Esophagus squamous epithelium (tissue), 5 donors: ENCODE measurements around the gene TCF12. TPM values are rescaled to one million over a fixed set of nuclear protein-coding genes. Genes with fewer than 3 reads are reported as not detected.

ENCODE experiments used
- DNase-seq: peaks from one replicate; lab custom pipeline; 2025; lab: John Stamatoyannopoulos, UW
- H3K27ac ChIP-seq, 4 donors: fragments of 200-600 bp; sonication (generic); one replicate each; pipeline ENCODE4 v1.5.1; 2016 to 2019; ENCODE audit warnings: mild to moderate bottlenecking in 1 of 4
- H3K27me3 ChIP-seq, 4 donors: fragments of 200-600 bp; sonication (generic); 1 replicate in 3 of 4; 2 replicates in 1 of 4; pipeline versions ENCODE4 v1.5.1 to v1.6.0; 2017 to 2021; ENCODE audit warnings: antibody characterized with exemption in 1 of 4
- H3K36me3 ChIP-seq, 3 donors: fragments of 200-600 bp; sonication (generic); one replicate each; pipeline ENCODE4 v1.5.1; 2016 to 2019
- H3K4me1 ChIP-seq, 3 donors: fragments of 200-600 bp; sonication (generic); one replicate each; pipeline ENCODE4 v1.5.1; 2017 to 2019
- H3K4me3 ChIP-seq, 4 donors: fragments of 200-600 bp; sonication (generic); 1 replicate in 3 of 4; 2 replicates in 1 of 4; pipeline ENCODE4 v1.5.1; 2016 to 2019; ENCODE audit warnings: mild to moderate bottlenecking in 2 of 4, moderate library complexity in 1 of 4
- H3K9me3 ChIP-seq, 3 donors: fragments of 200-600 bp; sonication (generic); one replicate each; pipeline ENCODE4 v1.5.1; 2016 to 2019
- CTCF ChIP-seq, 6 experiments: fragments of 450-650 bp in 4 of 6; fragments of 200-600 bp in 2 of 6; sonication (generic) in 2 of 6; IDR thresholded peaks; one replicate each; pipeline ENCODE4 v1.5.1; 2016 to 2019; ENCODE audit warnings: antibody characterized with exemption in 6 of 6, mild to moderate bottlenecking in 4 of 6, moderate library complexity in 4 of 6
- POLR2A ChIP-seq, 4 donors: fragments of 450-650 bp; IDR thresholded peaks; one replicate each; pipeline ENCODE4 v1.6.1; 2017; ENCODE audit warnings: antibody characterized with exemption in 4 of 4, mild to moderate bottlenecking in 4 of 4, moderate library complexity in 3 of 4
- WGBS, 2 donors: methylation state at CpG; one replicate each; pipeline ENCODE4 v1.1.5; 2018; 5-methylcytosine and 5-hydroxymethylcytosine counted together
- intact Hi-C: fragments of 100-400 bp; cut with DNase I; formaldehyde crosslinking; loops from one replicate; pipeline ENCODE4 v1.15.0; 2022
- total RNA-seq, 4 donors: library from RNA; depleted of rRNA; stranded (reverse); fragments of >200 nt; gene quantifications; one replicate each; pipeline ENCODE4 v1.1.0, GENCODE V29; 2016
- donor health status: DM: yes; HTN: yes; CAD: no.

TCF12 gene
- total RNA-seq, 4 donors from 2014 or later = 28.5 to 90.4 (median 51.3) TPM

- DNase-seq = no peak
- H3K27ac ChIP-seq = no peak overlapping the region
- no peak overlapping the region for H3K4me3 ChIP-seq
- no peaks in the 10 kb centered on the region for H3K27me3 ChIP-seq
- WGBS, 2 donors = 50 to 63% methylated on average over 1 of the region's 1 CpG
- H3K36me3 ChIP-seq = peaks cover 0 to 17% (median 0%) of the 10 kb centered on the region in 3 donors
- peaks cover 0 to 10% (median 0%) of the 10 kb centered on the region in 3 donors for H3K9me3 ChIP-seq
- peaks cover 0 to 45% (median 4%) of the 10 kb centered on the region in 3 donors for H3K4me1 ChIP-seq
- intact Hi-C loops = no loop called here
- no peak for TF ChIP-seq POLR2A (IDR thresholded peaks at IDR 0.05)
- no peak for TF ChIP-seq CTCF (IDR thresholded peaks at IDR 0.05)
Measured at GRCh38 chr15:56933410-56933809, 15.0 kb downstream of the TCF12 start.

GRCh38 chr15:56933811-56934210 lies 15.4 kb downstream of the TCF12 start:
- Histone ChIP-seq H3K27me3 (no peaks in the 10 kb centered on the region), H3K4me3 (no peak overlapping the region), H3K4me1 (peaks cover 0 to 41% (median 4%) of the 10 kb centered on the region in 3 donors), H3K36me3 (peaks cover 0 to 17% (median 0%) of the 10 kb centered on the region in 3 donors), H3K27ac (no peak overlapping the region), H3K9me3 (peaks cover 0 to 10% (median 0%) of the 10 kb centered on the region in 3 donors)
- no peak for DNase-seq
- TF ChIP-seq CTCF (IDR thresholded peaks at IDR 0.05) = no peak
- no peak for TF ChIP-seq POLR2A (IDR thresholded peaks at IDR 0.05)
- intact Hi-C loops = no loop called here

- no peak for DNase-seq
- intact Hi-C loops = no loop called here
- WGBS, 2 donors = 33 to 54% methylated on average over 5 of the region's 5 CpGs
- no peak overlapping the region for H3K4me3 ChIP-seq
- peaks cover 0 to 36% (median 4%) of the 10 kb centered on the region in 3 donors for H3K4me1 ChIP-seq
- no peak overlapping the region for H3K27ac ChIP-seq
- H3K27me3 ChIP-seq = no peaks in the 10 kb centered on the region
- no peak for TF ChIP-seq CTCF (IDR thresholded peaks at IDR 0.05)
- no peak for TF ChIP-seq POLR2A (IDR thresholded peaks at IDR 0.05)
- H3K36me3 ChIP-seq = peaks cover 0 to 17% (median 0%) of the 10 kb centered on the region in 3 donors
- H3K9me3 ChIP-seq = peaks cover 0 to 10% (median 0%) of the 10 kb centered on the region in 3 donors
Measured at GRCh38 chr15:56934269-56934668, 15.8 kb downstream of the TCF12 start.

GRCh38 chr15:56936929-56937328 lies 18.5 kb downstream of the TCF12 start:
- intact Hi-C loops = no loop called here
- TF ChIP-seq CTCF (IDR thresholded peaks at IDR 0.05) = no peak
- TF ChIP-seq POLR2A (IDR thresholded peaks at IDR 0.05) = no peak
- Histone ChIP-seq H3K36me3 (peaks cover 0 to 17% (median 0%) of the 10 kb centered on the region in 3 donors), H3K4me1 (peaks cover 0 to 20% (median 4%) of the 10 kb centered on the region in 3 donors), H3K9me3 (peaks cover 0 to 10% (median 0%) of the 10 kb centered on the region in 3 donors), H3K4me3 (no peak overlapping the region), H3K27ac (no peak overlapping the region), H3K27me3 (no peaks in the 10 kb centered on the region)
- DNase-seq = no peak
- 84 to 98% methylated on average over 5 of the region's 5 CpGs for WGBS, 2 donors

GRCh38 chr15:56939257-56939656 lies 20.8 kb downstream of the TCF12 start:
- peaks cover 0 to 10% (median 0%) of the 10 kb centered on the region in 3 donors for H3K9me3 ChIP-seq
- intact Hi-C loops = no loop called here
- TF ChIP-seq POLR2A (IDR thresholded peaks at IDR 0.05) = no peak
- no peak for TF ChIP-seq CTCF (IDR thresholded peaks at IDR 0.05)
- peaks cover 0 to 26% (median 0%) of the 10 kb centered on the region in 3 donors for H3K4me1 ChIP-seq
- H3K27ac ChIP-seq = no peak overlapping the region
- no peak overlapping the region for H3K4me3 ChIP-seq
- no peak for DNase-seq
- H3K36me3 ChIP-seq = peaks cover 0 to 17% (median 0%) of the 10 kb centered on the region in 3 donors
- no peaks in the 10 kb centered on the region for H3K27me3 ChIP-seq
